HG03378 (cell line): ENCODE results near the gene SMYD3.

Experiments
- ATAC-seq: cut with Tn5 transposase; IDR thresholded peaks from one replicate; pipeline ENCODE4 v1.9.1; 2021; ENCODE audit warnings: mild to moderate bottlenecking, moderate library complexity; ENCODE audit not compliant: unreplicated experiment

The SMYD3 gene

DNA sequence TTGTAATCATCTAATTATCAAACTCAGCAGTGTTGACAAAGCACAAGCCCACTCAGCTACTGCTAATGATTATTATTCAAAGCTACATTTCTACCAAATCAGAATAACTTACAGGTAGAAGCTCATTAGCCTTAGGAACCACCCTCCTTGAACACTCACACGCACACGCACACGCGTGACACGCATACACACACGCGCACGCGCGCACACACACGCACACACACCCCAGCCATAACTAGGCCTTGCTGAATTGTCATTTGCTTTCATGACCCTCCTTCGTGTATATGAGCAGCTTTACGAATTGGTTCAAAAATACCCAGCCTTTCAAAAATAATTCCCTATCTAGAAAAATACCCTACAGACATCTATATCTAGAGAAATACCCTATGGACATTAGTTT is 195.6 kb downstream of the SMYD3 start:
- no peak for ATAC-seq

DNA sequence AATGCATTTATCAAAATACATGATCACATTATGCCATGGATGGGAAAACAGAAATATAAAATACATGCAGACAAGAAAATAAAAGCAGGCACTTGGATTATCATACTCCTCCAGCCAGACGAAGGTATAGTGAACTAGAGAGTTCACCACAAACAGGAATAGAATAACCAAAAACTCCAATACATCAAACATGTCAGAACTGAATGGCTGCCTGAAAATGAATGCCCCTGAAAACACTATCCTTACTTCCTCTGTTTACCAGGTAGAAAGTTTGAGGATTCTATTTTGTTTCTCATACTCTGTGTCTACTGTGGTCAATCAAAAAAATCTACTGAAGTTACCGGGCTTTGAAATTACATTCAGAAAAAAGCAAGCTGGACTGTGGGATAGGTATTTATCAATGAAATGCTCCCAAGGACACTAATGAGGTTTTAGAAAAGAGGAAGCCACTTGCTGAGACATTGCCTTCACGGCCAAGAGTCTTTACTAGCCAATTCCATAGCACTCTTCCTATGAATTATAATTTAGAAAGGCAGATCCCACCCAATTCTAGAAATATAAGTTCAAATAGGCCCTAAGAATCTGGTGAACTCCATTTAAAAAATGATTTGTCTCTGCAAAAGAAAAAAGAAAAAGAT is 197.7 kb downstream of the SMYD3 start:
- no peak for ATAC-seq

- ATAC-seq = no peak
Observed at GRCh38 chr1:246308533-246309075, 198.5 kb downstream of the SMYD3 start.

DNA sequence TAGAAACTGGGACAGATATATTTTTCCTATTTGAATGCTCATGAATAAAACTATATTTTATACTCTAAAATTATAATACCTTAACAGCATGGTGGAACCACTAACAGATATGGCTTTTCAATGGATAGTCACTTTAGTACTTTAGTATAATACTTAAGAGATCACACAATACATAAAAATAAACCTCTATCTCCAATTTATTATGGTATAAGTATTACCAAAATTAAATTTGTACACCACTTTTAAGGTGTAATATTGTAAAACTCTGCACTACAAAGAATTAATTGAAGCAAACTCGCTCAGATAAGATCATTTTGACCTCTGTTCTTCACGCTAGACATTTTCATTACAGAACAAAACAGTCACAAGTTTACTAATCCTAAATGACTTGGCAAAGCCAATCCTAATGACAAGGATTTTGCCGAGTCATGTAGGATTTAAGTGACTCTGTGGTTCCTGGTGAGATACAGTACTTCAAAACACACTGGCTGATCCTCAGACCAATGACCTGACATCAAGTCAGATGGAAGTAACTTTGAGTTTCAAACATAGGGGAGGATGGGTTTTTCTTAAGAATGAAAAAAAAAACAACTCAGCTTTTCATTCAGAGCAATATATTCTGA is 200.6 kb downstream of the SMYD3 start:
- ATAC-seq = no peak

- no peak for ATAC-seq
Observed at GRCh38 chr1:246304484-246305259, 202.4 kb downstream of the SMYD3 start.

DNA sequence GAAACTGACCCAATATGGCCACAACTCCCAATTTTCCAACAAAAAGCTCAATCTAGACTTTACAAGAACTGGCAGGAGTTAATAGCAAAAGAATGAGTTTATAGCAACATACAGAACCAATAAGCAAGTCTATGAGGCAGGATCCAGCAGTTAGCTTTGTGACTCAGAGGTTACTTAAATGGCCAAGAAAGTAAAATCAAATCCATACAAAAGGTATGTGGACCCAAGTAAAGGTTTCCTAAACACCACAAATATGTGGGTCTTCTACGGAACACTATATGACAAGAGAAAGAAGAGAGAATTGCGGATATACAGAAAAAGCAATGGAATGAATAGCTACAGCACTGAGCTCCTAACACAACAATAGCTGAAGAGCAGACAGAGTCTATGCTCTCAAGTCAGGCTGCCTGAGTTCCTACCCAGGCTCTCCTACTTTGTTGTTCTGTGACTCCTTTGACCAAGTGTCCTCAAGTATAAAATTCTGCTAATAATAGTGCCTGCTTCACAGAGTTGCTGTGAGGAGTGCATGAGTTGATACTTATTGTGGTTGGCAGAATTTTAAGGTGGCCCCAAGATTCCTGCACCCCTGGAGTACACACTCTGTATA is 204.3 kb downstream of the SMYD3 start:
- ATAC-seq = no peak

DNA sequence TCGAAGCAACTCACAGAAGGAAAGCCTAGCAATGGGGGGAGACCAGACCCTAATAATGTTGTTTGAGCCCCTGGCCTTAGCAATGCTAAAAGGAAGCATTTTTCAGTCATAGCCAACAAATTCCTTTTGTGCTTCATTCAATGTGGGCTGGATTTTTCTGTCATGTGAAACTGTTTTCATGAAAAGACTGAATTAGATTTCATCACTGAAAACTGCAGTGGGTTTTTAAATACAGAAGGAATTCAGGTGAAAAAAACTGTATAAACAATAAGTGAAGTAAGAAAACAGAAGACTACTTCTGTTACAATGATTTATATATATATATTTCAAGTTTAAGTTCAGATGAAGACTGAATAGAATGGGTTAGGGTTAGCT is 204.8 kb downstream of the SMYD3 start:
- ATAC-seq = no peak

DNA sequence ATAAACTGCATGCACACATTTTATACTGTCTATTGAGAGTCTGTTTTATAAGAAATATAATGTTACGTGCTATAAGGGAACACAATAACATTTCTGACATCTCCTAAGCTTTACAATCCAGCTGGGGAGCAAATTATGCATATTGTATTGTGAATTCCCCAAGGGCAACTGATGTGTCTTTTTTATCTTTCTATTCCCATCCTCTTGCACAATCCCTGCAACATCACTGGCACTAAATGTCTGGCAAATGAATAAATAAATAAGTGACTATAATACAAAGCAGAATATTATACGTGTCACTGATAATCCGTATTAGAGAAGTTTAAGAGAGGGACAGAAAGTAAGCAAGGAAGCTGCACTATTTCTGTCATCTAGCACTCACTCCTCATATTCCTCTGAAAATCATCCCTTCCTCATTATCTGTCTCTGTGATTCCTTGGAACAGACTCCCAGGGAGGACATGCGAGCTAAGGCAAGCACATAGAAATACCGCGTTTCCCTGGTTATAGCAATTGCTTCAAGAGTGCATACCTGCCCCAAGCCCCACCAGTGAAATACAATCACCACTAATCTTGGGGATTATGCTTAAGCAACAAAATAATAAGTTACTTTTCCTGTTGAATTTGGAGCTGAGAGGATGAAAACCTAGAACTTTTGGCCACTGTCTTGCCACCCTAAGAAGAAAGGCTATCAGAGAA is 205.4 kb downstream of the SMYD3 start:
- no peak for ATAC-seq

DNA sequence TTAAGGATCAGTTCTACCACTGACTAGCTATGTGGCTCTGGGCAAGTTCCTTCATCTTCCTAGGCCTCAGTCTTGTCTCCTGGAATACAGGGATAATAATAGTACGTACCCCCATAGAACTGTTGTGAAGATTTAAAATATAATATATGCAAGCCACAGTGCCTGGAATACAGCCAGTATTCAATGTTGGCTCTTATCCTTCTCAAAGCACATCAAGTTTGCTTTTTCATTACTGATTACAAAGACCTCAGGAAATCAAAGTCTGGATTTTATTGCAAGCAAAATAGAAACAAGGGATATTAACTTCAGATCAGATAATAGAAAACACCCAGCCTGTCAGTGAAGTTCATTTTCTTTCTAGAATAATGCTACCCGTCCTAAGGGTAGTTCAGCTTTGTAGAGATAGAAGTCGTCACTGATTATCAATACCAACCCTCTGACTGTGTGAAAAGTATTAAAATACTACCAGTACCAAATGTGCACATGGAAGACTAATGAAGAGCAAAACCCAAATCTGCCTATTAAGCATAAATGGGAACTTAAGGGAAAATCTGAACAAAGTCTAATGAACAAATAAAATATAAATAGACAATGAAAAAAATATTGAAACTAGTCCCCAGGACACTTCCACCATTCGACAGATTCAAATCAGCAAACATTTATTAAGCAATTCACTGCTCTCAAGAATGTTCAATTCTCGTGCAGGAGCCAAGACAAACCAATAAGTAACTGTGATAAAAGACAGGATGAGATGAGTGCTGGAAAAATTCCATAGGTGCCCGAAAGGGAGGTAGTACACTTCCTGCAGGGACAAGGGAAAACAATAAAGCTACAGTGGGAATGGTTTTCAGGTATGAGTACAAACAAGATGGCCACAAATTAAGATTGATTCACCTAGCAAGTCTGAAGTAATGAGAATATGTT is 206.2 kb downstream of the SMYD3 start:
- no peak for ATAC-seq

- ATAC-seq = no peak
Observed at GRCh38 chr1:246297279-246298265, 209.5 kb downstream of the SMYD3 start.

DNA sequence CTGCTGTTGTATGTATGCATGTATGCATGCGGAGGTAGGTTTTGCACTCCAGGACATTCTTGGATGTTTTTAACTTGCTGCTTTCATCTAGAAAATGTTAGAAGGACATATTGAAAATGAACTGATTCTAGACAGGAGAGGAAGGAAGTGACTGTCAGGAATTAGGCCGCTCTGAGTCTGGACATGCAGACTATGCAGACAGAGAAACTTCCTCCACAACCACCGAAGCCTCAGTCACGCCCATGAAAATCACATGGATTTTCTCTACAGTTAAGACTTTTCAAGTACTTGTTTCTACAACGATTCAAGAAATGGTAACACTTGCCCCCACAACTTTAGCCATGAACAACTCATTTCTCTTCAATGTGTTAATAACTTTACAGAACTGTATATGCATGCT is 211.1 kb downstream of the SMYD3 start:
- ATAC-seq = no peak

DNA sequence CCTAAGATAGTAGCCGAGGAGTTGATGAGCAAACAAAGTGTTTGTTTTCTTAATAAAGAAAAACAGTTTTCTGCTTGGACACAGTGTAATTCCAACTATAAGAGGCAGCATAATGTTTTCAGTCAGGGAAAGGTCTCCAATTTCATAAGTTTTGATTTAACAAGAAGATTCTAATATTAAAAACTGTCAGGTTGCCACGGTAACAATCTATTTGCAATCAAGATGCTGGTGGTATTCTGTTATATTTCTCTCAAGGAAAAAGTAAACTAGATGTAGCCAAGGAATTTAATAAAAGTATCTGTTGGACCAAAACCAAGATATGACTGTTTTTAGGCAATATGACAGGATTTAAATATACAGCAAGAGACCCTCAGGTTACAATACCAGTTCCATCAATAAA is 211.7 kb downstream of the SMYD3 start:
- no peak for ATAC-seq

DNA sequence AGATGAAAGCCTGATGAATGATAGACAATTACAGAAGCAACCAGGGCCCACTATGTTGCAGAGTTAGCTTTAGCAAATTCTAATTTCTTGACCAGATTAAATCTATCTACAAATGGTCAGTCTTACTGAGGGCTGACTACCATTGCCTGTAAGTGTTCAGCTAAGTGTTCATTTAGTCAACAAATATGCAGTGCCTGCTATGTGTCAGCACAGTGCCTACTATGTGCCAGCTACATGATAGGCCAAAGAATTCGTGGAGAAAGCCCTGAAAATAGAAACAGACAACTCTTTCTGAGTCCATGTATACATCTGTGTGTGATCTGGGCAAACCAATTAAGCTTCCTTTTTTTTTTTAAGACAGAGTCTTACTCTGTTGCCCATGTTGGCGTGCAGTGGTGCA is 212.8 kb downstream of the SMYD3 start:
- no peak for ATAC-seq

DNA sequence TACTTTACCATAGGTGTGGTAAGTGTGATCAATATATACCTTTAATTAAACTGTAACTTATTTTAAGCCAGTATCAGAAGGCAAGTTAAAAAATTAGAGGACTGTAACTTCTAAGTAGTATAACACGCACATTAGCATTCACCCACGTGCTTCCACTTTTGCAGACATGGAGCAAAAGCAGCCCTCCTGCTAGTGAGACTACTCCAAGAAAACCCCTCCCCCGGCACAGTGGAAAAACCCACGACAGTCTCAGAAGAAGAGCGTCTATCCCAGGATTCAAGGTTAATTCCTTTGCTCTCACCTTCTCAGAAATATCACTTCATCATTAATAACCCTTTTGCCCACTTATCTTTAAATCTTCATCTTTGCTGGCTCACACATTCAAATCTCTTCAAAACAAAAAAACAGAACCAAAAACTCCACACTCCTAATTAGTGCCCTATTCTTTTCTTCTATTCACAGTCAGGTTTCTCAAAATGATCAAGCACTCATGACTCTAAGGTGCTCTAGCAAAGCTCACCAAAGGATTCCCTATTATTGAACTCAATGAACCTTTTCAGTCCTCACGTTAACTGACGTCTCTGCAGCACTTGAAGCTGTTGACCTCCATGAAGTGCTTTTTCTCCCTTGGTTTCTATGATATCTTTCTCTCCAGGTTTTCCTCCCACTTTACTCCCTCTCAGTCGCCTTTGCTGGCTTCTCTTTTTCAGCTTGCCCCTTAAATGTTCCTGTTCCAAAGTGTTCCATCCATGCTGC is 213.5 kb downstream of the SMYD3 start:
- no peak for ATAC-seq

DNA sequence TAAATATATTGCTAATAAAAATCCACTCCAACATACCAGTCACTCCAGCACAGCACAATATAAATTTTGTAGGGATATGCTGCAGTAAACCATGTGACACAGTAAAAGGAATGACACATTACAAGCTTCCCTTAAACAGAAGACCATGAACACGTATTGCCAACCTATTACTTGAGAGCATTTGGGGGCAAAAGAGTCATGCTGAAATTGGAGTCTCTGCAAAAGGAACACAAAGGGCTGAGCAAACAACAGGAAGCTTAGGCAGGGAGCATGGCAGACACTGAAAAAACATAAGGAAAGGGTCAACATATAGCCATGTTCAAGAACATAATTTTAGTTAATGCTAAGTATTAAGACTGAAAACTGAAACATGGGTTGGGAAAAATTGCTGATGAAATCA is 214.5 kb downstream of the SMYD3 start:
- ATAC-seq = no peak

GRCh38 chr1:246291127-246291526 is 216.0 kb downstream of the SMYD3 start:
- ATAC-seq = no peak

DNA sequence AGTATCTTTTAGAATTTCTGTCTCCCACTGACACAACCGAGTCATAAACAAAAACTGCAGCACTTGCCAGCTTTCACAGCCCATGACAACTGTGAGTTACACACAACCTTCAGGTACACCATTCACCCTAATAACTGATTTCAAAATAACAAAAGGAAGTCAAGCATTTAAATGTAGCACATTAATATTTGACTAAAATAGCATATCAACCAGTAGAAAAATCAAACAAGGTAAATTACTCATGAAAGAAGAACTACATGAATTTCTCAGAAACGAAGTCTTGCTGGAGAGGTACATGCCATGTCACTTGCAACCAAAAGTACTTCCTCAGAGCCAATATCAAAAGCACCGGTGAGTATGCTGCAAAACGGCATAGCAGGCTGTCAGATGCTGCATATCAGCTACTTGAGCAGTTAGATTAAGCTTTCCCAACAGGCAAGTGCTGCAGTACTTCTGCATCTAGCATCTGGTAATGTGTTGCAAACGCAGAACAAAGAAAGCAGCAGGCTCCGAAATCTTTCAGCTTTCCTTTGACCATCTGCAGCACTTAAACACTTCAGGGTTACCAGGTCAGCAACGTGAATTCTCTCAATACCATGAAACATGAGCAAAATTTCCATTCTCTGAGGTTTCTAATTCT is 223.2 kb downstream of the SMYD3 start:
- ATAC-seq = no peak

GRCh38 chr1:246281639-246282038 is 225.4 kb downstream of the SMYD3 start:
- no peak for ATAC-seq
